H4 (cell line): ENCODE results near the gene GFRA1. TPM values are rescaled to one million over a fixed set of nuclear protein-coding genes. Genes with fewer than 3 reads are reported as not detected.
"Not testable (repeated sequence)": the region's sequence is repeated elsewhere in the genome, so short reads cannot be mapped to it uniquely, and the experiment has no call there.

ENCODE experiments used
- DNase-seq: peaks from one replicate; pipeline ENCODE4 v3.0.0-alpha.2; 2015; ENCODE audit warnings: low spot score
- total RNA-seq: library from RNA; depleted of rRNA; stranded (reverse); fragments of >200 nt; shearing (Covaris generic); gene quantifications from 2 replicates; pipeline ENCODE4 v1.2.3, GENCODE V29; 2014

The GFRA1 gene
- total RNA-seq, 1 experiment from 2014 or later = 2.6 TPM

- DNase-seq = no peak
Measured at GRCh38 chr10:116201011-116201410, 72.0 kb downstream of the GFRA1 start.

GRCh38 chr10:116198676-116199035 lies 74.3 kb downstream of the GFRA1 start:
- no peak for DNase-seq

GRCh38 chr10:116197946-116198675 lies 74.9 kb downstream of the GFRA1 start:
- DNase-seq = no peak

- DNase-seq = no peak
Measured at GRCh38 chr10:116195583-116195982, 77.4 kb downstream of the GFRA1 start.

GRCh38 chr10:116195039-116195438 lies 78.0 kb downstream of the GFRA1 start:
- DNase-seq = no peak

GRCh38 chr10:116194061-116194460 lies 78.9 kb downstream of the GFRA1 start:
- no peak for DNase-seq

- no peak for DNase-seq
Measured at GRCh38 chr10:116190883-116191282, 82.1 kb downstream of the GFRA1 start.

GRCh38 chr10:116186273-116186672 lies 86.7 kb downstream of the GFRA1 start:
- DNase-seq = no peak

GRCh38 chr10:116185199-116185867 lies 87.7 kb downstream of the GFRA1 start:
- no peak for DNase-seq

GRCh38 chr10:116184512-116184794 lies 88.6 kb downstream of the GFRA1 start:
- no peak for DNase-seq

- peak; percentile 10 for DNase-seq
Measured at GRCh38 chr10:116183733-116184511, 89.1 kb downstream of the GFRA1 start.

GRCh38 chr10:116182426-116182825 lies 90.6 kb downstream of the GFRA1 start:
- DNase-seq = no peak

GRCh38 chr10:116178086-116178605 lies 94.9 kb downstream of the GFRA1 start:
- DNase-seq = no peak

- DNase-seq = no peak
Measured at GRCh38 chr10:116175231-116175630, 97.8 kb downstream of the GFRA1 start.

GRCh38 chr10:116171505-116171904 lies 101.5 kb downstream of the GFRA1 start:
- DNase-seq = no peak

- DNase-seq = peak; percentile 37
Measured at GRCh38 chr10:116170815-116171250, 102.2 kb downstream of the GFRA1 start.

GRCh38 chr10:116169782-116170445 lies 103.1 kb downstream of the GFRA1 start:
- DNase-seq = no peak

GRCh38 chr10:116168745-116169144 lies 104.3 kb downstream of the GFRA1 start:
- no peak for DNase-seq

- peak; percentile 26 for DNase-seq
Measured at GRCh38 chr10:116168329-116168728, 104.7 kb downstream of the GFRA1 start.

GRCh38 chr10:116165941-116166340 lies 107.1 kb downstream of the GFRA1 start:
- not testable (repeated sequence) for DNase-seq

- no peak for DNase-seq
Measured at GRCh38 chr10:116164291-116164690, 108.7 kb downstream of the GFRA1 start.
